Kidney epithelial cell (primary cell): ENCODE measurements around the gene ANKRD55. TPM values are rescaled to one million over a fixed set of nuclear protein-coding genes. Genes with fewer than 3 reads are reported as not detected.

Source experiments
- DNase-seq: peaks from one replicate; pipeline ENCODE4 v3.0.0-alpha.2; 2010; ENCODE audit warnings: low read depth
- H3K27me3 ChIP-seq: 2 replicates; pipeline ENCODE4 v1.6.0; 2011; ENCODE audit warnings: low read length; ENCODE audit not compliant: control insufficient read depth, insufficient read depth
- H3K36me3 ChIP-seq: 2 replicates; pipeline ENCODE4 v1.5.1; 2011; ENCODE audit warnings: low read length; ENCODE audit not compliant: control insufficient read depth, insufficient read depth
- H3K4me3 ChIP-seq: 2 replicates; pipeline ENCODE4 v1.5.1; 2011; ENCODE audit warnings: low read depth, mild to moderate bottlenecking, control low read depth, low read length
- CTCF ChIP-seq: IDR thresholded peaks from 2 replicates; pipeline ENCODE4 v1.5.1; 2011; ENCODE audit warnings: mild to moderate bottlenecking, moderate library complexity, low read length, control low read depth, inconsistent platforms; ENCODE audit not compliant: insufficient read depth, poor library complexity, severe bottlenecking
- total RNA-seq: library from RNA; depleted of rRNA; stranded (reverse); fragments of >200 nt; gene quantifications from 2 replicates; pipeline ENCODE4 v1.2.3, GENCODE V29; 2015

Gene ANKRD55
- total RNA-seq, 1 donor from 2014 or later, result not detected

- Histone ChIP-seq H3K36me3 (no peaks in the 10 kb centered on the region), H3K27me3 (no peaks in the 10 kb centered on the region), H3K4me3 (no peak overlapping the region)
- no peak for TF ChIP-seq CTCF
- DNase-seq, result no peak
These were observed 155.3 kb downstream of the ANKRD55 start for GRCh38 chr5:56077796-56078233.

GRCh38 chr5:56076486-56076885, 156.6 kb downstream of the ANKRD55 start:
- Histone ChIP-seq H3K27me3 (no peaks in the 10 kb centered on the region), H3K36me3 (no peaks in the 10 kb centered on the region), H3K4me3 (no peak overlapping the region)
- no peak for TF ChIP-seq CTCF
- no peak for DNase-seq

- Histone ChIP-seq H3K27me3 (no peaks in the 10 kb centered on the region), H3K36me3 (no peaks in the 10 kb centered on the region), H3K4me3 (no peak overlapping the region)
- no peak for TF ChIP-seq CTCF
- no peak for DNase-seq
These were observed 157.8 kb downstream of the ANKRD55 start for GRCh38 chr5:56075361-56075760.

- DNase-seq, result no peak
- Histone ChIP-seq H3K27me3 (no peaks in the 10 kb centered on the region), H3K36me3 (no peaks in the 10 kb centered on the region), H3K4me3 (no peak overlapping the region)
- no peak for TF ChIP-seq CTCF
These were observed 160.0 kb downstream of the ANKRD55 start for GRCh38 chr5:56072863-56073766.

- H3K4me3 ChIP-seq, result no peak overlapping the region
- H3K36me3 ChIP-seq, result no peaks in the 10 kb centered on the region
- TF ChIP-seq CTCF, result no peak
- no peak for DNase-seq
- H3K27me3 ChIP-seq, result no peaks in the 10 kb centered on the region
These were observed 161.7 kb downstream of the ANKRD55 start for GRCh38 chr5:56071470-56071869.

GRCh38 chr5:56070851-56071465, 162.2 kb downstream of the ANKRD55 start:
- Histone ChIP-seq H3K4me3 (no peak overlapping the region), H3K36me3 (no peaks in the 10 kb centered on the region), H3K27me3 (no peaks in the 10 kb centered on the region)
- DNase-seq, result no peak
- TF ChIP-seq CTCF, result no peak
